HG02943 (cell line): ENCODE results near the gene ZDHHC13.

Experiments
- ATAC-seq: cut with Tn5 transposase; IDR thresholded peaks from one replicate; pipeline ENCODE4 v1.9.1; 2021; ENCODE audit warnings: mild to moderate bottlenecking, low read depth, moderate library complexity; ENCODE audit not compliant: unreplicated experiment

ZDHHC13 gene, protein sequence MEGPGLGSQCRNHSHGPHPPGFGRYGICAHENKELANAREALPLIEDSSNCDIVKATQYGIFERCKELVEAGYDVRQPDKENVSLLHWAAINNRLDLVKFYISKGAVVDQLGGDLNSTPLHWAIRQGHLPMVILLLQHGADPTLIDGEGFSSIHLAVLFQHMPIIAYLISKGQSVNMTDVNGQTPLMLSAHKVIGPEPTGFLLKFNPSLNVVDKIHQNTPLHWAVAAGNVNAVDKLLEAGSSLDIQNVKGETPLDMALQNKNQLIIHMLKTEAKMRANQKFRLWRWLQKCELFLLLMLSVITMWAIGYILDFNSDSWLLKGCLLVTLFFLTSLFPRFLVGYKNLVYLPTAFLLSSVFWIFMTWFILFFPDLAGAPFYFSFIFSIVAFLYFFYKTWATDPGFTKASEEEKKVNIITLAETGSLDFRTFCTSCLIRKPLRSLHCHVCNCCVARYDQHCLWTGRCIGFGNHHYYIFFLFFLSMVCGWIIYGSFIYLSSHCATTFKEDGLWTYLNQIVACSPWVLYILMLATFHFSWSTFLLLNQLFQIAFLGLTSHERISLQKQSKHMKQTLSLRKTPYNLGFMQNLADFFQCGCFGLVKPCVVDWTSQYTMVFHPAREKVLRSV

GRCh38 chr11:19116971-19117759, at the start of gene ZDHHC13:
Gene ZDHHC13, plus strand, starts transcription at chr11:19117168. Its CDS starts 82 bp downstream, at chr11:19117250.
- peak; percentile 99 for ATAC-seq

GRCh38 chr11:19071255-19071654, 45.7 kb upstream of the ZDHHC13 start:
- ATAC-seq: peak; percentile 80

GRCh38 chr11:19072464-19072863, 44.5 kb upstream of the ZDHHC13 start:
- no peak for ATAC-seq

DNA sequence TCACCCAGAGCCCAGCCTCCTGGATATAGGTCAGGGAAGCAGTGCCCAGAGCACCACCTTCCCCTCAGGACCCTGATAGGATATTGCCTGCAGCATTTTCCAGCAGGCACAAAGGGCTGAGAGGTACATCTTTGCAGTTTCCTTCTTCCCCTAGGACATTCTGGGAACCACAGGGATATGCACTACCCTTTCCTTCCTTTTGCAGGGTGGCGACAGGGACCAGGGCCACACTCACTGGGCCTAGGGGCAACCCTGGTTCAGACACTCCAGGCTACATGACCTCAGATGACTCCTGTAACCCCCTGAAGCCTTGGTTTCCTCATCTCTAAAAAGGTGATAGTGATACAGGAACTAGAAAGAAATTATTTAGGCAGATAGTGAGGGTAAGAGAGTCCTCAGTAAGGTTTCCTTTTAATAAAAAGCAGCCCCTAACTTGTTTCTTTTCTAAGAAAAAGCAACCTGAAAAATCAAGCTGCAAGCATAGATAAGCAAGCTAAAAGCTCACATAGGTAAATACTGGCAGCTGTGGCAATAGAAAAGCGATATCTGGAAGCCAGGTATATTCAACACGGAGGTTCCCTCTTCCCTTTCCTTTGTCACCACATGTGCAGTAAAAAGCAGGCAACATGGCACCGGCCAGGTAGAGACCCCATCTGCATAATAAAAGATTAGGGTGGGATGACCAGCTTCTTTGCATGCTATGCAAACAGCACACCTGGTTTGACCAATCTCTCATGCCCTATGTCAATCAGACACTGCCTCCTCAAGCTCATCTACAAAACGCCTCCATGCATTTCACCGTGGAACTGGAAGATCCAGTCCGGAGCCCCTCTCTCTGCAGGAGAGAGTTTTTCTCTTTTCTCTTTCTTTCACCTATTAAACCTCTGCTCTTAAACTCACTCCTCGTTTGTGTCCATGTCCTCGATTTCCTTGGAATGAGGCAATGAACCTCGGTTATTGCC, 43.2 kb upstream of the ZDHHC13 start:
- no peak for ATAC-seq

- ATAC-seq: no peak
These were observed 41.3 kb upstream of the ZDHHC13 start for GRCh38 chr11:19075636-19076035.

DNA sequence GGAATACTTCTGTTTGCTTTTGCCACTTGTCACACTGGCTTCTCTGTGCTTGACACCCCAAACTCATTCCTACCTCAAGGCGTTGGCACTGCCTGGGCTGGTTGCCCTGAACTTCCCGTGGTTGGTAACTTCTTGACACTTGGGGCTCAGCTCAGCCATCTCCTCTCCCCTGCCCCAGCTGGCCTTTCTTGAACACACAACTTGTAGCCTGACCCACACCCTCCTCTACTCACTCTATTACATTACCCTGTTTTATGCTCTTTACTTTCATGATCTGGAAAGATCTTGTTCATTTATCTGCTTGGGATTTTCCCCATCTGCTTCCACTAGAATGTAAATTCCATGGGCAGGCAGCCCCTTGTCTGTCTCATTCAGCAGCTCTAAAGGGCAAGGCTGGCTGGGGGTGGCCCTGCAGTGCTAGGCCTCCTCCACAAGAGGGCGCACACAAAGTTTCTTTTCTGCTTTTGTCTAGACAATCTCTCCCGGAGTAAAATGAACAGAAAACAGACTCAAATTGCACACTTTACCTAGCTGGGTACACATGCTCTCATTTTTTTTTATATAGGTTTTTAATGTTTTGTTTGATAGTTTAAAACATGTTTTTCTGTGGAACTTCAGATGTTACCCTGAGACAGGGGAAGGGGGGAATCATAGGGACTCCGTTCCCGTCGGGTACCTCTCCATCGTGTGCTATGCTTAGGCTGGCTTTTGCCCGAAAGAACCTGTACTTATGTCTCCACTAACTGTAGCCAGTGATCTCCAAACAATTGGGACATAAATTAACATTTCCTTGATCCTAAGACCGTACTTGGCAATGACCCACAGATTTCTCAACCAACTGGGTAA, 40.0 kb upstream of the ZDHHC13 start:
- no peak for ATAC-seq

DNA sequence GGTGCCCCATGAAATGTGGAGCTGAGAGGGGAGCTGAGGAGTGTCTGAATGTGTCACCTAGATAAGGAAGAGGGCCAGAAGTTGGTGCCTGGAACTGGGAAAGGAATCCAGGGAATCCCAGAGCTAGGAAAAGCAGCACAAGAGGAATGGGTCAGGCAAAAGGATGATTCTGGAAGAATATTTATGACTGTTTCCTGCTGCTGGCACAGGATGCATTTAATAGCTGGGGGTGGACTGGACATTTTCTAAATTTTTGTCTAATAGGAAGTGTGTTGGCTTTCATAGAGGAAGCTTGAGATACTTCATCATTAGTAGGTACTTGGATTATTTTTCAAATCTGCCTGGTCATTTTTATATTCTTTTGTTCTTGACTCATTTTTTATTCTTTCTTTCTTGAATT, 39.0 kb upstream of the ZDHHC13 start:
- no peak for ATAC-seq

GRCh38 chr11:19079643-19080440, 37.1 kb upstream of the ZDHHC13 start:
- ATAC-seq: no peak

GRCh38 chr11:19080579-19080993, 36.4 kb upstream of the ZDHHC13 start:
- no peak for ATAC-seq

- ATAC-seq: no peak
These were observed 33.8 kb upstream of the ZDHHC13 start for GRCh38 chr11:19083166-19083565.

DNA sequence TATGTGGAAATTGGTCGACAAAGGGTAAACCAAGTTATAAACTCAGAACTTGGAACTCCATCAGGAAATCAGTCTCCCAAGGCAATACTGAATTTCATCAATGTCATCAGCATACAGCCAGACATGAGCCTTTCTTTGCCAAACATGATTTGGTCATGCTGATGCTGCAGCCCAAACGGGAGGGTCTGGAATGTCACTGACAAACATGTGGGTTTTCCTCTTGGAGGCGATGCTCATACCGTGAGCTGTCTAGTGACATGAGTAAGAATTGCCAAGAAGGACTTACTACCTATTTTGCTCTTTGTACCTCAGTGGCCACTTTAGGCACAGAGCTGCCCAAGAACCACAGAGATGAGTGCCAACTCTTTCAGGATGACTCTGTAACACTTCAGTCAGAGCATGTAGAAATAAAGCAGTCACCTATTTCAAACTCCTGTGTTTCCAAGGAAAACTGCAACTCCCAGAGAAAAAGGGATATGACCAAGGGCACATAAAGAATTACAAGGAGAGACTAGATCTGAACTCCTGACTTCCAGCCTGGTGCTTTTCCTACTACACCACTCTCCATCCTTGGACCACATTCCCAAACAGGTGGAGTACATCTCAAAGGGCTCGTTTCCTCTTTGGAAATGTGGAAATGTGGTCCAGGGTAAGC, 32.2 kb upstream of the ZDHHC13 start:
- no peak for ATAC-seq

DNA sequence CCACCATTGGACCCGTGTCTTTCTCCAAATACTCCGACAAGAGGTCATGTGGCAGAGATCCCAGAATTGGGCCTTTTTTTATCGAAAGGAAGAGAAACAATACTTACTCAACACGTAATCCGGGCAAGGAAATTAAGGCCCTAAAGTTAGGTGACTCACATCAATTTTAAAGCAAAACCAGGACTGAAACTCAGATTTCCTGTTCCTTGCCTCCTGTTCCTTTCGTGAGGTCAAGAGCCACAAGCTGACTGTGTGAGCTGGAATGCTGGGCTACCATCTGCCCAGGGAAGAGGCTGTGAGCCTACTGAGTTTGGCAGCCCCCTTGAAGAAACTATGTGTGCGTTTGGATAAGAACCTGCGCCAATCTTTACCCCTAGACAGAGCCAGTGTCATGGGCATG, 29.3 kb upstream of the ZDHHC13 start:
- no peak for ATAC-seq

GRCh38 chr11:19088791-19089190, 28.2 kb upstream of the ZDHHC13 start:
- no peak for ATAC-seq

GRCh38 chr11:19089421-19089820, 27.5 kb upstream of the ZDHHC13 start:
- no peak for ATAC-seq

GRCh38 chr11:19091366-19091765, 25.6 kb upstream of the ZDHHC13 start:
- ATAC-seq: no peak

- ATAC-seq: no peak
These were observed 24.6 kb upstream of the ZDHHC13 start for GRCh38 chr11:19092342-19092741.

DNA sequence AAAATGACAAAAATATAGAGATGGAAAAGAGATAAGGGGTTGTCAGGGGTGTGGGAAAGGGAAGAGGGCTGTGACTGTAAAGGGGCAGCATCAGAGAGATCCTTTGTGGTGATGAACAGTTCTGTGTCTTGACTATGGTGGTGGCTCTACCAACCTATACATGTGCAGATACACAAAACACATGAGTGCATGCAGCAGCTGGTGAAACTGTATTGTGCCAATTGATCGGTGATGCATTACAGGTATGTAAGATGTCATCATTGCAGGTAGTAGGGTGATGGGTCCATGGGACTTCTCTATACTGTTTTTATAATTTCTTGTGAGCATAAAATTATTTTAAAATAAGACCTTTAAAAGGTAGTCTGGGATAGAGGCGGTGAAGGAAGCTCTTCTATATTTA, 24.1 kb upstream of the ZDHHC13 start:
- ATAC-seq: no peak

GRCh38 chr11:19093976-19094375, 23.0 kb upstream of the ZDHHC13 start:
- no peak for ATAC-seq
